A673 (cell line): ENCODE results near the gene BMP8B. TPM values are rescaled to one million over a fixed set of nuclear protein-coding genes. Genes with fewer than 3 reads are reported as not detected.

Experiments
- Bru-seq: library from RNA; stranded (reverse); fragments of 400-500 nt; gene quantifications from one replicate; lab custom pipeline; 2021; lab: Mats Ljungman, UMichigan
- BruChase-seq, 2 experiments: library from RNA; stranded (reverse); fragments of 400-500 nt; gene quantifications; one replicate each; lab custom pipeline; 2021; lab: Mats Ljungman, UMichigan
- BruUV-seq: library from RNA; stranded (reverse); fragments of 400-500 nt; replicated peaks from 2 replicates; lab custom pipeline; 2021; lab: Mats Ljungman, UMichigan
- CTCF ChIA-PET: fragments of 300-600 bp; sonication (Branson Sonifier 250); formaldehyde crosslinking; loops from one replicate; lab custom pipeline; 2022; ENCODE audit warnings: antibody characterized with exemption; lab: Charles Lee
- POLR2A ChIA-PET: fragments of 300-600 bp; sonication (Branson Sonifier 250); formaldehyde crosslinking; loops from one replicate; lab custom pipeline; 2022; ENCODE audit warnings: antibody characterized with exemption; ENCODE audit not compliant: low non-redundant PET; lab: Charles Lee
- DNase-seq: peaks from one replicate; pipeline ENCODE4 v3.0.0-alpha.2; 2015; ENCODE audit warnings: low spot score
- H3K27ac ChIP-seq: fragments of 200-600 bp; sonication (generic); 2 replicates; pipeline ENCODE4 v1.5.1; 2016; ENCODE audit warnings: mixed run types, low read depth, mild to moderate bottlenecking, mixed read lengths, antibody characterized with exemption, low read length; ENCODE audit not compliant: poor library complexity, severe bottlenecking
- H3K27me3 ChIP-seq: fragments of 200-600 bp; sonication (generic); replicated peaks from 2 replicates; pipeline ENCODE4 v1.6.1; 2017; ENCODE audit warnings: mixed run types, low read depth, mild to moderate bottlenecking, mixed read lengths, antibody characterized with exemption, low read length; ENCODE audit not compliant: insufficient read depth, poor library complexity
- H3K36me3 ChIP-seq: fragments of 200-600 bp; sonication (generic); 2 replicates; pipeline ENCODE4 v1.6.1; 2016; ENCODE audit warnings: mixed run types, mild to moderate bottlenecking, mixed read lengths, antibody characterized with exemption, low read length; ENCODE audit not compliant: insufficient read depth, poor library complexity, severe bottlenecking
- H3K4me1 ChIP-seq: fragments of 200-600 bp; sonication (generic); 2 replicates; pipeline ENCODE4 v1.6.1; 2017; ENCODE audit warnings: mixed run types, mild to moderate bottlenecking, mixed read lengths, antibody characterized with exemption, low read length; ENCODE audit not compliant: insufficient read depth, poor library complexity, severe bottlenecking
- H3K4me3 ChIP-seq: fragments of 200-600 bp; sonication (generic); 2 replicates; pipeline ENCODE4 v1.5.1; 2016; ENCODE audit warnings: low read depth, mixed run types, mild to moderate bottlenecking, mixed read lengths, low read length; ENCODE audit not compliant: poor library complexity, severe bottlenecking
- H3K9me3 ChIP-seq: fragments of 200-600 bp; sonication (generic); 2 replicates; pipeline ENCODE4 v1.6.1; 2016; ENCODE audit warnings: mixed run types, low read depth, mild to moderate bottlenecking, mixed read lengths, antibody characterized with exemption, low read length; ENCODE audit not compliant: poor library complexity, severe bottlenecking
- CTCF ChIP-seq: fragments of 300-800, 200-600 bp; sonication (generic); conservative IDR thresholded peaks from 2 replicates; pipeline ENCODE4 v1.5.1; 2017; ENCODE audit warnings: low read depth, mild to moderate bottlenecking, antibody characterized with exemption, low read length, moderate library complexity, mixed read lengths
- EZH2 ChIP-seq: fragments of 200-600 bp; sonication (generic); IDR thresholded peaks from 2 replicates; pipeline ENCODE4 v1.6.1; 2017; ENCODE audit warnings: borderline replicate concordance, low read depth, mild to moderate bottlenecking, mixed read lengths, antibody characterized with exemption, low read length; ENCODE audit not compliant: poor library complexity, severe bottlenecking
- intact Hi-C: fragments of 100-400 bp; cut with micrococcal nuclease; formaldehyde crosslinking; loops from one replicate; pipeline ENCODE4 v1.10.0; 2022; ENCODE audit not compliant: unreplicated experiment
- long read RNA-seq: library from polyadenylated mRNA; stranded (forward); transcript quantifications from one replicate; pipeline ENCODE4 v2.0.0, GENCODE V29; 2022
- total RNA-seq: library from RNA; stranded (reverse); gene quantifications from 2 replicates; pipeline ENCODE4 v1.2.3, GENCODE V29; 2021

The BMP8B gene
- total RNA-seq (0.06 and 0.09 TPM in 2 replicates), Bru-seq, nascent RNA (percentile 6 among the genes with signal in this experiment), BruChase-seq, experiment 1, labeled RNA remaining after a 2-hour chase (percentile 12 among the genes with signal in this experiment), BruChase-seq, experiment 2, labeled RNA remaining after a 6-hour chase (percentile 10 among the genes with signal in this experiment)
- long read RNA-seq, result 0 reads

- no peaks in the 10 kb centered on the region for H3K4me1 ChIP-seq
- H3K9me3 ChIP-seq, result no peaks in the 10 kb centered on the region
- H3K27ac ChIP-seq, result no peak within 1 kb of the TSS
- peaks cover 28% of the 10 kb centered on the region for H3K27me3 ChIP-seq
- DNase-seq, result peak; percentile 27
- no peak for TF ChIP-seq EZH2
- TF ChIP-seq CTCF, result no peak
- H3K4me3 ChIP-seq, result peak within 1 kb of the TSS; percentile 43
- no TSS peak for BruUV-seq
- ChIA-PET CTCF (no interaction called here), POLR2A (no interaction called here)
- intact Hi-C loops, result no loop called here
- no peaks in the 10 kb centered on the region for H3K36me3 ChIP-seq
These were observed at the start of gene BMP8B for GRCh38 chr1:39788758-39789570. Gene BMP8B (minus strand): TSS chr1:39788865. CDS start chr1:39788485, 380 bp downstream.

GRCh38 chr1:39836595-39837110 lies 48.0 kb upstream of the BMP8B start:
- intact Hi-C loops, result no loop called here
- DNase-seq, result no peak
- H3K4me1 ChIP-seq, result no peaks in the 10 kb centered on the region
- ChIA-PET POLR2A (no interaction called here), CTCF (no interaction called here)
- no peaks in the 10 kb centered on the region for H3K27me3 ChIP-seq
- H3K4me3 ChIP-seq, result no peak overlapping the region
- no TSS peak for BruUV-seq
- H3K9me3 ChIP-seq, result no peaks in the 10 kb centered on the region
- no peak overlapping the region for H3K27ac ChIP-seq
- TF ChIP-seq CTCF (no peak), EZH2 (no peak)
- H3K36me3 ChIP-seq, result peaks cover 42% of the 10 kb centered on the region

GRCh38 chr1:39835935-39836594 lies 47.4 kb upstream of the BMP8B start:
- no TSS peak for BruUV-seq
- no peak for DNase-seq
- Histone ChIP-seq H3K4me3 (no peak overlapping the region), H3K27me3 (no peaks in the 10 kb centered on the region), H3K4me1 (no peaks in the 10 kb centered on the region), H3K9me3 (no peaks in the 10 kb centered on the region), H3K36me3 (peaks cover 36% of the 10 kb centered on the region), H3K27ac (no peak overlapping the region)
- TF ChIP-seq CTCF (no peak), EZH2 (no peak)
- intact Hi-C loops, result no loop called here
- ChIA-PET CTCF (no interaction called here), POLR2A (no interaction called here)
